NB4 (cell line): Measurements from ENCODE around the gene TRIM77.
"Not testable (repeated sequence)": the region's sequence is repeated elsewhere in the genome, so short reads cannot be mapped to it uniquely, and the experiment has no call there.

ENCODE experiments used
- TF ChIP-seq, protein P1 (sequence below): IDR thresholded peaks from one replicate; pipeline ENCODE4 v1.5.1; 2012; ENCODE audit warnings: low read depth, low read length
- TF ChIP-seq, protein P2 (sequence below): IDR thresholded peaks from 2 replicates; pipeline ENCODE4 v1.6.1; 2011; ENCODE audit warnings: low read depth, low read length

DNA sequence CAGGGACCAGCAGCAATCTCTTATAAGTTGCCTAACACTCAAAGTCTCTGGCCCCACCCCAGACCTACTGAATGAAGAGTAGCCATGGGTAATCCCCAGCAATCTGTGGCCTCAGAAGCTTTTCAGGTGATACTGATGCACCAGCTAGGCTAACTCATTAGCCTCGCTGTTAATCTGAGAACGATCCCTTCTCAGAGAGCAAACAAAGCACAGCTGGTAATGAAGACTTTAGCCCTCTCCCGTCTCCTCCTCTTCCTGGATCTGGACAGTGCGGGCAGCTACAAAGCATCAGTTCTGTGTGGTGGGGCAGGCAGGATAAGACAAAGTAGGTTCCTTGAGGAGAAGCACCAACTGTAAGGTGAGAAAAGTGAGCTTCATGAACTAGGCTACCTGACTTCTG lies 3.0 kb upstream of the TRIM77 start:
- TF ChIP-seq, protein P1, sequence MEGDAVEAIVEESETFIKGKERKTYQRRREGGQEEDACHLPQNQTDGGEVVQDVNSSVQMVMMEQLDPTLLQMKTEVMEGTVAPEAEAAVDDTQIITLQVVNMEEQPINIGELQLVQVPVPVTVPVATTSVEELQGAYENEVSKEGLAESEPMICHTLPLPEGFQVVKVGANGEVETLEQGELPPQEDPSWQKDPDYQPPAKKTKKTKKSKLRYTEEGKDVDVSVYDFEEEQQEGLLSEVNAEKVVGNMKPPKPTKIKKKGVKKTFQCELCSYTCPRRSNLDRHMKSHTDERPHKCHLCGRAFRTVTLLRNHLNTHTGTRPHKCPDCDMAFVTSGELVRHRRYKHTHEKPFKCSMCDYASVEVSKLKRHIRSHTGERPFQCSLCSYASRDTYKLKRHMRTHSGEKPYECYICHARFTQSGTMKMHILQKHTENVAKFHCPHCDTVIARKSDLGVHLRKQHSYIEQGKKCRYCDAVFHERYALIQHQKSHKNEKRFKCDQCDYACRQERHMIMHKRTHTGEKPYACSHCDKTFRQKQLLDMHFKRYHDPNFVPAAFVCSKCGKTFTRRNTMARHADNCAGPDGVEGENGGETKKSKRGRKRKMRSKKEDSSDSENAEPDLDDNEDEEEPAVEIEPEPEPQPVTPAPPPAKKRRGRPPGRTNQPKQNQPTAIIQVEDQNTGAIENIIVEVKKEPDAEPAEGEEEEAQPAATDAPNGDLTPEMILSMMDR = not testable (repeated sequence)
- TF ChIP-seq, protein P2, sequence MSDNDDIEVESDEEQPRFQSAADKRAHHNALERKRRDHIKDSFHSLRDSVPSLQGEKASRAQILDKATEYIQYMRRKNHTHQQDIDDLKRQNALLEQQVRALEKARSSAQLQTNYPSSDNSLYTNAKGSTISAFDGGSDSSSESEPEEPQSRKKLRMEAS = not testable (repeated sequence)
